T-helper 1 cell treated with Interleukin-12 subunit alpha and Interleukin-12 subunit beta and Interleukin-4 antibody, amounts not matched to agents 30 μg/mL and 1 μg/mL, for 36 hours (primary cell): Measurements from ENCODE around the gene NDUFV3.
"Not testable (repeated sequence)": the region's sequence is repeated elsewhere in the genome, so short reads cannot be mapped to it uniquely, and the experiment has no call there.

ENCODE experiments used
- H3K27ac Mint-ChIP-seq: one replicate; pipeline ENCODE4 v1.8.0; 2021; ENCODE audit warnings: mild to moderate bottlenecking, mixed read lengths
- H3K27me3 Mint-ChIP-seq: one replicate; pipeline ENCODE4 v1.8.0; 2021; ENCODE audit warnings: low read depth, mixed read lengths
- H3K36me3 Mint-ChIP-seq: one replicate; pipeline ENCODE4 v1.8.0; 2021; ENCODE audit warnings: low read depth, mixed read lengths
- H3K4me1 Mint-ChIP-seq: one replicate; pipeline ENCODE4 v1.8.0; 2021; ENCODE audit warnings: low read depth, mixed read lengths
- H3K4me3 Mint-ChIP-seq: one replicate; pipeline ENCODE4 v1.8.0; 2021; ENCODE audit warnings: mild to moderate bottlenecking, moderate library complexity, mixed read lengths
- H3K9me3 Mint-ChIP-seq: one replicate; pipeline ENCODE4 v1.8.0; 2021; ENCODE audit warnings: mixed read lengths

Gene NDUFV3

GRCh38 chr21:42958122-42958521 lies 65.0 kb downstream of the NDUFV3 start:
- H3K27ac Mint-ChIP-seq, H3K9me3 Mint-ChIP-seq, H3K4me3 Mint-ChIP-seq, H3K4me1 Mint-ChIP-seq, H3K27me3 Mint-ChIP-seq, H3K36me3 Mint-ChIP-seq: not testable (repeated sequence)

DNA sequence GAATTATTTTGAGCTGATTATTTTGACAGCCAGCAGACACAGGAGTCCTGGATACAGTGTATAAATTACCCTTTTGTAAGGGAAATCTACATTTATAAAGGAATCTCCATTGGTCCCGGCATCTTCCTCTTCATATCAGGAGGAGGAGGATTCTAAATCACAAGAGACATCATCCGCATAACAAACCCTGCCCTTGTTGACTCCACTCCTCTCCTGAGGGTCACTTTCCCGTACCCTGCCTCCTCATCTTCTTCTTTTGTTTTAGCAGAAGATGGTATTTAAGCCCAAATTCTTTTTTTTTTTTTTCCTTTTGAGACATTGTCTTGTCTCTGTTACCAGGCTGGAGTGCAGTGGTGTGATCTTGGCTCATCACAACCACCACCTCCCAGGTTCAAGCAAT lies 66.6 kb downstream of the NDUFV3 start:
- H3K27me3 Mint-ChIP-seq: no peaks in the 10 kb centered on the region
- no peaks in the 10 kb centered on the region for H3K4me1 Mint-ChIP-seq
- no peak overlapping the region for H3K27ac Mint-ChIP-seq
- no peak overlapping the region for H3K4me3 Mint-ChIP-seq
- no peaks in the 10 kb centered on the region for H3K36me3 Mint-ChIP-seq
- H3K9me3 Mint-ChIP-seq: no peaks in the 10 kb centered on the region

GRCh38 chr21:42962380-42963007 lies 69.4 kb downstream of the NDUFV3 start:
- Mint-ChIP-seq H3K27me3 (no peaks in the 10 kb centered on the region), H3K36me3 (no peaks in the 10 kb centered on the region), H3K4me1 (no peaks in the 10 kb centered on the region), H3K9me3 (no peaks in the 10 kb centered on the region), H3K27ac (no peak overlapping the region), H3K4me3 (no peak overlapping the region)
